GM15510 (cell line): ENCODE measurements around the gene MAP3K2.

Experiments
- POLR2A ChIP-seq: IDR thresholded peaks from 3 replicates; pipeline ENCODE4 v1.6.1; 2011; ENCODE audit warnings: borderline replicate concordance; ENCODE audit not compliant: insufficient read length; ENCODE audit errors: extremely low read depth

Gene MAP3K2

GRCh38 chr2:127387655-127388422 lies at the start of gene MAP3K2:
MAP3K2 (minus strand) TSS chr2:127387975; CDS start chr2:127343129, 44,846 bp downstream.
- TF ChIP-seq POLR2A = peak; percentile 82

GRCh38 chr2:127437056-127437455 lies 49.3 kb upstream of the MAP3K2 start:
- TF ChIP-seq POLR2A = no peak

- TF ChIP-seq POLR2A = no peak
Observed at GRCh38 chr2:127434515-127434914, 46.7 kb upstream of the MAP3K2 start.

- no peak for TF ChIP-seq POLR2A
Observed at GRCh38 chr2:127431408-127432023, 43.7 kb upstream of the MAP3K2 start.

GRCh38 chr2:127429844-127430425 lies 42.2 kb upstream of the MAP3K2 start:
- no peak for TF ChIP-seq POLR2A

- TF ChIP-seq POLR2A = no peak
Observed at GRCh38 chr2:127429291-127429690, 41.5 kb upstream of the MAP3K2 start.

GRCh38 chr2:127428815-127429109 lies 41.0 kb upstream of the MAP3K2 start:
- TF ChIP-seq POLR2A = no peak

- TF ChIP-seq POLR2A = no peak
Observed at GRCh38 chr2:127428057-127428814, 40.5 kb upstream of the MAP3K2 start.

- no peak for TF ChIP-seq POLR2A
Observed at GRCh38 chr2:127427376-127428056, 39.7 kb upstream of the MAP3K2 start.

GRCh38 chr2:127426501-127427354 lies 39.0 kb upstream of the MAP3K2 start:
- no peak for TF ChIP-seq POLR2A

- TF ChIP-seq POLR2A = no peak
Observed at GRCh38 chr2:127425540-127426490, 38.0 kb upstream of the MAP3K2 start.

- TF ChIP-seq POLR2A = no peak
Observed at GRCh38 chr2:127424598-127425520, 37.1 kb upstream of the MAP3K2 start.
